GM18907 (cell line): Measurements from ENCODE around the gene TNFRSF17.
A peak's percentile ranks its signal among the peaks of the same experiment; 100 is the strongest.
"Not testable (repeated sequence)": the region's sequence is repeated elsewhere in the genome, so short reads cannot be mapped to it uniquely, and the experiment has no call there.

Experiments
- ATAC-seq: cut with Tn5 transposase; IDR thresholded peaks from one replicate; pipeline ENCODE4 v1.9.1; 2021; ENCODE audit warnings: mild to moderate bottlenecking, moderate library complexity; ENCODE audit not compliant: unreplicated experiment

The TNFRSF17 gene

DNA sequence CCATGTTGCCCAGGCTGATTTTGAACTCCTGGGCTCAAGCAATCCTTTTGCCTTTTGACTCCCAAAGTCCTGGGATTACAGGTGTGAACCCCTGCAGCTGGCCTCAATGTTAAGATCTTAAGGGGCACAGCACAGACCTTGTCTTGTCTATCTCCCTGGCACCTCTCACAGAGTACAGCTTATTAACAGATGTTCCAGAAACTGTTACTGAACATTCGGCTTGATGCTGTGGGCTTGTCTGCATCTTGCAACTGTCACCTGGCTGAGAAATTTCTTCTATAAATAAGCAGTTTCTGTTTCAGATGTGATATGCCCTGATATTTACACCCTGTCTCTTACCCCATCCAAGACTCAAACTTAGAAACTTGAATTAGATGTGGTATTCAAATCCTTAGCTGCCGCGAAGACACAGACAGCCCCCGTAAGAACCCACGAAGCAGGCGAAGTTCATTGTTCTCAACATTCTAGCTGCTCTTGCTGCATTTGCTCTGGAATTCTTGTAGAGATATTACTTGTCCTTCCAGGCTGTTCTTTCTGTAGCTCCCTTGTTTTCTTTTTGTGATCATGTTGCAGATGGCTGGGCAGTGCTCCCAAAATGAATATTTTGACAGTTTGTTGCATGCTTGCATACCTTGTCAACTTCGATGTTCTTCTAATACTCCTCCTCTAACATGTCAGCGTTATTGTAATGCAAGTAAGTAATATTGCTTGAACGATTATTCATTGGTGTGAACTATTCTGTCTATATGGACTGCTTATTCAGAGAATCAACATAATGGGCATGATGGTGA is at the start of gene TNFRSF17:
TNFRSF17 (plus strand) TSS at position 450 of the 791 bp plus-strand sequence; CDS start at position 565, 115 bp downstream.
- ATAC-seq = peak; percentile 81

DNA sequence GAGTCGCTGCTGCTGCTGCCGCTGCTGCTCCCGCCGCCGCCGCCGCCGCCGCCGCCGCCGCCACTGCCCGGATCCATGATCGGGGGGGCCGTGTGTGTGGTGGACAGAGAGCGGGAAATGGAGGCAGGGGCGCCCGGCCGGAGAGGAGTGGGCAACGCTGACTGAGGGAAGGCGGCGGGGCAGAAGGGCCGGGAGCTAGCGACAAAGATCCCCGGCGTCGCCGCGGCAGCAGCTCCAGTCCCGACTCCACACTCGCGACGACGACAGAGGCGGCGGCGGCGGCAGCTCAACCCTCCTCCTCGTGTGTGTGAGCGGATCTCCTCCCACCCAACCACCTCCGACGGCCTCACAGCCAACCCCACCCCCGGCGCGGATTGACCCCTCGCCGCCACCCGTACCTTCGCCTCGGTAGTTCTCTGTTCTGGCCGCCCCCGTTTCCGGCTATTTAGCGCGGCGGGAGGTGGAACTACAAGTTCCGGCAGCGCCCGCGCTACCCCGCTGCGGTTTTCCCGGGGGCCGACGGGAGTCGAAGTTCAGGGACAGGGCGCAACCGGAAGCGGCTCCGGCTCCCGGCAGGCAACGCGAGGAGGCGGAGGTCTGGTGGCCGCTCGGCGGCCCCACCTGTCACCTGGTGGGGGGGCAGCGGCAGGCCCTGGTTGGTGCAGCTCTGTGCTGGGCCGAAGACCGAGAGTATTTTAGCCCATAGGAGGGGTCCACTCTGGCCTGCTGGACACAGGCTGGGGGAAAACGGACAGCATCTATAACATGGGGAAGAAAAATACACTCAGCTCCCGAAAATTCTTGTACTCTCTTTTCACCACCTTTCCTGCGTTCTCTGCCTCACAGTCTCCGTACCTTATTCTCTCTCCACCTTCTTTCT is 49.1 kb upstream of the TNFRSF17 start, which contains the start of gene GSPT1:
GSPT1 (minus strand) TSS at position 313 of the 880 bp plus-strand sequence; CDS start at position 77, 236 bp downstream.
- peak; percentile 86 for ATAC-seq

DNA sequence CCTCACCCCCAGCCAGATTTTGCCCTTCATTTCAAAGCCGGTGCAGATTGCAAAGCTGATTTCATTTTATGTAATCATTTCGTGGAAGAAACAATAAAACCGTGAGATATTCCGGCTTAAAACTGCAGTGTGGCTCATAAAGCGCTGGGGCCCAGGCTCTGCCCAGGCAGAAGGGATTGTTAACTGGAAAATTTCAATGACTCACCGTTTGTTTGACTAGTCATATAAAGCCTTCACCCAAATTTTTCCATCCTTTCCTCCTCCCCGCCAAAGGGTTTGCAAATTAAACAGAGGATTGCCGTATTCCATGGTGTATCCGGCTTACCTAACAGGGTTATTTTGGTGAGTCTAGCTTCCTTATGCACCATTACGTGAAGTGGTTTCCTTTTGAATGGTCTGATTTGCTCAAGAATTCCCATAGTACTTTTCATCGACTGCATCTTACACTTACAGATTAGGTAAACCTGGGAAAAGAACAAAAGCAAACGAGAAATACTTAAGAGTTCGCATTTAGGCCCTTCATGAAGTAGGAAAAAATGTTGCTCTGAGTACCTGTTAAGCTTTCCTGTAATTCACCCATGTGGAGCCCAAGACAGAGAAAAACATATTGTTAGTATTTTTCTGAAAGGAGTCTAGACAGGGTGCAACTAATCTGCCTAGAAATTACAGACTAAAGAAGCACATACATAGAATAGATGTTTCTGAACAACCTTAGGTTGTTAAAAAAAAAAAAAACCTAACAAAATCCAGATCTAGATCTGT is 48.3 kb upstream of the TNFRSF17 start:
- no peak for ATAC-seq

DNA sequence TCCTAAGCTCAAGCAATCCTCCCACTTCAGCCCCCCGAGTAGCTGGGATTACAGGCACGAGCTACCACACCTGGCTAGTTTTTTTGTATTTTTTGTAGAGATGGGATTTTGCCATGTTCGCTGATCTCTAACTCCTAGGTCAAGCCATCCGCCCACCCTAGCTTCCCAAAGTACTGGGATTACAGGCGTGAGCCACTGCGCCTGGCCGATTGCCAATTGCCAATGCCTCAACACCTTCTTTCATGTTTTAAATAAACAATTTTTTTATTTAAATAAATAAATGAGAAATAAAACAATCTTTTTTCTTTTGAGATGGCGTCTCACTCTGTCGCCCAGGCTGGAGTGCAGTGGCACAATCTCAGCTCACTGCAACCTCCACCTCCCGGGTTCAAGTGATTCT is 41.0 kb upstream of the TNFRSF17 start:
- ATAC-seq = not testable (repeated sequence)

DNA sequence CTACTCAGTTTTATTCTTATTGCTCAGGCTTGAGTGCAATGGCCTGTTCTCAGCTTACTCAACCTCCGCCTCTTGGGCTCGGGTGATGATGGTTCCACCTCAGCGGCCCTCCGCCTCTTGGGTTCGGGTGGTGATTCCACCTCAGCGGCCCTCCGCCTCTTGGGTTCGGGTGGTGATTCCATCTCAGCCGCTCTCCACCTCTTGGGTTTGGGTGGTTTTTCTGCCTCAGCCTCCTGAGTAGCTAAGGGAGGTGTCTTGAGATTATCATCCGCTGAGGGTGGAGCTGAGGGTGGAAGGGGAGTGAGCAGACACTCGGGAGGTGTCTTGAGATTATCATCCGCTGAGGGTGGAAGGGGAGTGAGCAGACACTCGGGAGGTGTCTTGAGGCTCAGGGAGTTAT is 37.7 kb upstream of the TNFRSF17 start:
- not testable (repeated sequence) for ATAC-seq

DNA sequence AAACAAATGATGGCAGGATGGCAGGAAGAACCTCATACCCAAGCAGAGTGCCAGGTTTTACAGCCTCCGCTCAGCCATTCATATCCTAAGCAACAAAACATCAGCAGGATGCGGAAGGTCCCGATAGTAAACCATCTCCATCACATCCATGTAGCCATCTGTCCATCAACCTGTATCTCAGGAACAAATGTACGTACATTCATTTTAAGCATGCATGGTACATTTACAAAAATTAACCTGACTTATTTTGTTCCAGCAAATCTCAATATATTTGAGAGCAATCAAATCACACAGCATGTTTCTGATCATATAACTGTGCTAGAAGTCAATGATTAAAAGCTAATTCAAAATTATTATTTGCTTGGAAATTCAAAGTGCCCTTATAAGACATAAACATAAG is 23.1 kb upstream of the TNFRSF17 start, which contains the start of gene NPIPB2:
NPIPB2 (minus strand) TSS at position 101 of the 400 bp plus-strand sequence; CDS start at position 101, 0 bp downstream.
- not testable (repeated sequence) for ATAC-seq

DNA sequence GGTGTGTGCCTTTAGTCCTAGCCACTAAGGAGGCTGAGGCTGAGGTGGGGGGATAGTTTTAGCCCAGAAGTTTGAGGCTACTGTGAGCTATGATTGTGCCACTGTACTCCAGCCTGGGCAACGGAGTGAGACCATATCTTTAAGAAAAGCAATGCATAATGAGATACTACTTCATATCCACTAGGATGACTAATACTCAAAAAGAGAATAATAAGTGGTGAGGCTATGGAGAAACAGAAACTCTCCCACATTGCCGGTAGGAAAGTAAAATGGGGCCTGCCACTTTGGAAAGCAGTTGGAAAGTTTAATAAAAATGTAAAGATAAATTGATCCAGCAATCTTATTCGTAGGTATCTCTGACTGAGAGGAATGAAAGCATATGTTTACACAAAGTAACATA is 18.6 kb upstream of the TNFRSF17 start:
- ATAC-seq = no peak

DNA sequence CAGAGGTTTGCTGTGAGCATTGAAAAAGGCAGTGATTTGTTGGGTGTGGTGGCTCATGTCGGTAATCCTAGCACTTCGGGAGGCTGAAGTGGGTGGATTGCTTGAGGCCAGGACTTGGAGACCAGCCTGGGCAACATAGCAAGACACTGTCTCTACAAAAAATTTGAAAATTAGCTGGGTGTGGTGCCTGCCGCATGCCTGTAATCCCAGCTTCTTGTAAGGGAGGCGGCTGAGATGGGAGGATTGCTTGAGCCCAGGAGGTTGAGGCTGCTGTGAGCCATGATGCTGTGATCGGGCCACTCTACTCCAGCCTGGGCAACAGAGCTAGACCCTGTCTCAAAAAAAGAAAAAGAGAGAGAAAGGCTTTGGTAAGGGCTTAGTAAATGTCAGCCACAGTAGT is 16.2 kb upstream of the TNFRSF17 start:
- no peak for ATAC-seq

DNA sequence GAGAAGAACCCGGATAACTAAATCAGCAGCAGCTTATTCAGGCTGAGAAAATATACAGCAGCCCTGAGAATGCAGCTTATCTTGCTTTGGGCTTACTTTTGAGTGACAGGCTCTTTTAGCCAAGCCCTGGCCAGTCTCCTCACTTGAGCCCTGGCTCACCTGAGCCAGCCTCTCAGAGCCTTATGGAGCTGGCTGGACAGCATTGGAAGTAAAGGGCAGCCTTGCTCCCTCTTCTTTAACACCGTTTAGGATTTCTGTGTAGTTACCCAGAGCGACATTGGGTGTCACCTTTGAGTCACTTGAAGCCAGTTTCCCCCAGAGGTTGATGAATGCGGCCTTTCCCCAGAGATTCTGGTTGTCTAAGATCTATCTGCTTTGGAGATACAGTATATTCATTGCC is 15.5 kb upstream of the TNFRSF17 start:
- ATAC-seq = peak; percentile 73

DNA sequence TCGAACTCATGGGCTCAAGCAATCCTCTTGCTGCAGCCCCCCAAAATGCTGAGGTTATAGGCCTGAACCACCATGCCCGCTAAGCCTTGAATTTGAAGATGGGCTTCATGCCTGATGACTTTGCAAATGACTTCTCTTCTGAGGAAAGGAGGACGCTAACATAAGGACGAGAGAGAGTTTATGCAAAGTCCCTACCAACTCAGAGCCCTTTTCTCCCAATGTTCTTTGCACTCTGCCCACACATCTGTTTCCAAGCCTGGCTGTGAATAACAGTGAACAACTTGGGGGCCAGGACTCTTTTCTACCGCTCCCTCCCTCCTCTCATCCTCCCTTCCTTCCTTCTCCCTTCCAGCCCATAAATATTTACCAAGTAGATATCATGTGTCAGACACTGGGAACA is 14.6 kb upstream of the TNFRSF17 start:
- no peak for ATAC-seq

DNA sequence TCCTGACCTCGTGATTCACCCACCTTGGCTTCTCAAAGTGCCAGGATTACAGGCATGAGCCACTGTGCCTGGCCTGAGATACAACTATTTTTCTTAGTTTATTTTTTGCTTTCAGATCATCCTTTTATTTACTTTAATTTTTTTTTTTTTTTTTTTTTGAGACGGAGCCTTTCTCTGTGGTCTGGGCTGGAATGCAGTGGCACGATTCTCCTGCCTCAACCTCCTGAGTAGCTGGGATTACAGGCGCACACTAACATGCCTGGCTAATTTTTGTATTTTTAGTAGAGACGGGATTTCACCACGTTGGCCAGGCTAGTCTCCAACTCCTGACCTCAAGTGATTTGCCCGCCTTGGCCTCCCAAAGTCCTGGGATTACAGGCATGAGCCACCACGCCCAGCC is 11.4 kb upstream of the TNFRSF17 start:
- ATAC-seq = not testable (repeated sequence)

DNA sequence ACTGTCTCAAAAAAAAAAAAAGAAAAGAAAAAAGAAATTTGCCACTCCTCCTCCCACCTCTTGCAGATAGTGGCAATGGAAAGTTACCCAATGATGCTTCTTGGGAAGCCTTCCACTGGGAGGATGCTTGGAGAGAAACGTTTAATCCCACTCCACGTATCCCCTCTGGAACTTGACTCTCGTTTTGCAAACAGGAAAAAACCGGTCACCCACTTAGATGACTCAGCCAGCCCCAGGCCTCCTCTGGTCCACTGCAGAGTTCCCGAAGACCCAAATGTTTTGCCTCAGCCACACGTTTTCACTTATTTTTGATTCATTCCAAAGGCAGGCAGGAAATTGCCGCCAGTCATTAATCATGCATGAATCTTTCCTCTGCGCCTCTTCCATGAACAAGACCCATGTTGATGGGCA is 9.3 kb upstream of the TNFRSF17 start:
- ATAC-seq = no peak

DNA sequence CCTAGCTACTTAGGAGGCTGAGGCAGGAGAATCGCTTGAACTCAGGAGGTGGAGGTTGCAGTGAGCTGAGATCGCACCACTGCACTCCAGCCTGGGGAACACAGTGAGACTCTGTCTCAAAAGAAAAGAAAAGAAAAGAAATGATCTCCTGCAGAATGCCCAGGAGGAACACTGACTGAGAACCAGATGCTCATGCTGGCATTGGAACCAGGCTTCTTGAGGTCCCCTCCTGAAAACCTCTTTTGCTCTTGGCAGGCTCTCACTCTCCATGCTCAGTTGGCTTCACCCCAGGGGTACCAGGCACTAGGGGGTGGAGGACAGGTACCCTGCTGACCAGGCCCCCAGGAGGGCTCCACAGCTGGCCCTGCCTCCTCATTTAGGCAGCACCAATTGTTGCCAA is 8.5 kb upstream of the TNFRSF17 start:
- no peak for ATAC-seq

DNA sequence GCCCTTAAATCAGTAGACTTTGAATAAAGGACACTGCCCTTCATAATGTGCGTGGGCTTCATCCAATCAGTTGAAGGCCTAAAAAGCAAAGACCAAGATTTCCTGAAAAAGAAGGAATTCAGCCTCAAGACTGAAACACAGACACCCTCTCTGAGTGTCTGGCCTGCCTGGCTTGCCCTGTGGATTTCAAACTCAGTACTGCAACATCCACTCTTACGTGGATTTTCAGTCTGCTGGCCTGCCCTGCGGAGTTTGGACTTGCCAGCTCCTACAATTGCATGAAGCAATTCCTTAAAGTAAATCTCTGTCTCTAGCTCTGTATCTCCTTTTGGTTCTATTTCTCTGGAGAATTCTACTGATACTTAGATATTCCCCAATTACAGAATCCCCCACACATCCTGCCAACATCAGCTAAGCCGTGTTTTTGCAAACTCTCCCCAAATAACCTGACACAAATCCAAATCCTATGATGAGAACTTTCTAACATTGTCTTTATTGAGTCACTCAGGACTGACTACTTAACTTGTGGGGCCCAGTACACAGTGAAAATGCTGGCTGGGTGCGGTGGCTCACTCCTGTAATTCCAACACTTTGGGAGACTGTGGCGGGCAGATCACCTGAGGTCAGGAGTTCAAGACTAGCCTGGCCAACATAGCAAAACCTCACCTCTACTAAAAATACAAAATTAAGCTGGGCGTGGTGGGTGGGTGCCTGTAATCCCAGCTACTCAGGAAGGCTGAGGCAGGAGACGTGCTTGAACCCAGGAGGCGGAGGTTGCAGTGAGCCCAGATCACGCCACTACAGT is 7.2 kb upstream of the TNFRSF17 start:
- ATAC-seq = no peak

DNA sequence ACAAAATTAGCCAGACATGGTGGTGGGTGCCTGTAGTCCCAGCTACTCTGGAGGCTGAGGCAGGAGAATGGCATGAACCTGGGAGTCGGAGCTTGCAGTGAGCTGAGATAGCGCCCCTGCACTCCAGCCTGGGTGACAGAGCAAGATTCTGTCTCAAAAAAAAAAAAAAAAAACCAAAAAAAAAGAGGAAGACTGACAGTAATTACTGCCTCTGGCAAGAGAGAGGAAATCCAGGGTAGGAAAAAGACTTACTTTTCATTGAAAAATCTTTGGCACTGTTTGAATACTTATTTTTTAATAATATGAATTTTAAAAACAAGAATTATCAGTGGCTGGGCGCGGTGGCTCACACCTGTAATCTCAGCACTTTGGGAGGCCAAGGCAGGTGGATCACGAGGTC is 2.6 kb upstream of the TNFRSF17 start:
- ATAC-seq = not testable (repeated sequence)

DNA sequence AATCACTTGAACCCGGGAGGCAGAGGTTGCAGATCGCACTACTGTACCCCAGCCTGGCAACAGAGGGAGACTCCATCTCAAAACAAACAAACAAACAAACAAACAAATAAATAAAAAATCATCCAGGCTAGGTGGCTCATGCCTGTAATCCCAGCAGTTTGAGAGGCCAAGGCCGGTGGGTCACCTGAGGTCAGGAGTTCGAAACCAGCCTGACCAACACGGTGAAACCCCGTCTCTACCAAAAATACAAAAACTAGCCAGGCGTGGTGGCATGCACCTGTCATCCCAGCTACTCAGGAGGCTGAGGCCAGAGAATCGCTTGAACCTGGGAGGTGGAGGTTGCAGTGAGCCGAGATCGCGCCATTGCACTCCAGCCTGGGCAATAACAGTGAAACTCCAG is 2.0 kb upstream of the TNFRSF17 start:
- ATAC-seq = not testable (repeated sequence)

DNA sequence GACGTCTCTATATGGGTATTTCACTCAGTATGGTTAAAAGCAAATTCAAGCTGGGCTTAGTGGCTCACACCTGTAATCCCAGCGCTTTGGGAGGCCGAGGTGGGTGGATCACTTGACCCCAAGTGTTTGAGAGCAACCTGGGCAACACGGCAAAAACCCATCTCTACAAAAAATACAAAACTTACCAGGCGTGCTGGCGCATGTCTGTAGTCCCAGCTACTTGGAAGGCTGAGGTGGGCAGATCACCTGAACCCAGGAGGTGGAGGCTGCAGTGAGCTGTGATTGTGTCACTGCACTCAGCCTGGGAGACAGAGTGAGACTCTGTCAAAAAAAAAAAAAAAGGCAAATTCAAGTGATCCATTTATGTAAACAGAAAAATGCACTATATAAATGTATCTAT is 1.3 kb upstream of the TNFRSF17 start:
- no peak for ATAC-seq

DNA sequence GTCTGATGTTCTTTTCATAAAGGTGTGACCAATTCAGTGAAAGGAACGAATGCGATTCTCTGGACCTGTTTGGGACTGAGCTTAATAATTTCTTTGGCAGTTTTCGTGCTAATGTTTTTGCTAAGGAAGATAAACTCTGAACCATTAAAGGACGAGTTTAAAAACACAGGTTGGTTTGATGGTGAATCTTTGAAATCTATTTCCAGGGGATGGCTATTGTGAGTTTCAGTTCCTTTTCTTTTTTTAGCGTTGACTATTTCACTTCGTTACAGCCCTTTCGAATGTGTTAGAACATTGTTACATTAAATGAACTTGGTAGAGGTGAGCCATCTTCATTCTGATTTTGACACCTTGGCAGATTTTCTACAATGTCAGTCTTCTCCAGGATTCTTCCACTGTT is 1.2 kb downstream of the TNFRSF17 start:
- ATAC-seq = peak; percentile 32

DNA sequence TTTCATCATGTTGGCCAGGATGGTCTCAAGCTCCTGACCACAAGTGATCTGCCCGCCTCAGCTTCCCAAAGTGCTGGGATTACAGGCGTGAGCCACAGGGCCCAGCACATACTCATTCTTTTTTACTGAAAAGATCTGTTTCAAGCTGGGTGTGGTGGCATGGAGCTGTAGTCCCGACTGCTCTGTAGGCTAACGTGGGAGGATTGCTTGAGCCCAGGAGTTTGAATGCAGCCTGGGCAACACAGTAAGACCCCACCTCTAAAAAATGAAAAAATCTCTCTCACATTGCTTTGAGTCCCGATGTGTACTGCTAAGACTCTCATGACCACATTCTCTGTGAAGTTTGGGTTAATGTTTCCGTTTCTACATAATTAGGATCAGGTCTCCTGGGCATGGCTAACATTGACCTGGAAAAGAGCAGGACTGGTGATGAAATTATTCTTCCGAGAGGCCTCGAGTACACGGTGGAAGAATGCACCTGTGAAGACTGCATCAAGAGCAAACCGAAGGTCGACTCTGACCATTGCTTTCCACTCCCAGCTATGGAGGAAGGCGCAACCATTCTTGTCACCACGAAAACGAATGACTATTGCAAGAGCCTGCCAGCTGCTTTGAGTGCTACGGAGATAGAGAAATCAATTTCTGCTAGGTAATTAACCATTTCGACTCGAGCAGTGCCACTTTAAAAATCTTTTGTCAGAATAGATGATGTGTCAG is 2.3 kb downstream of the TNFRSF17 start:
- ATAC-seq = no peak
